Activated CD8-positive, alpha-beta memory T cell treated with anti-CD3 and anti-CD28 coated beads, Interleukin-2, amount 10 ng/mL, durations not matched to agents 7 days and 5 days (primary cell): ENCODE data around the gene F7. TPM values are rescaled to one million over a fixed set of nuclear protein-coding genes. Genes with fewer than 3 reads are reported as not detected.

ENCODE experiments used
- ATAC-seq: fragments of 150-1000 bp; cut with Tn5 transposase; one replicate; pipeline ENCODE4 v1.10.0; 2021; ENCODE audit warnings: moderate library complexity
- CTCF ChIA-PET: fragments of 350-600 bp; sonication (Branson Sonifier 250); formaldehyde crosslinking; loops from one replicate; lab custom pipeline; 2021; ENCODE audit warnings: antibody characterized with exemption; lab: Charles Lee
- DNase-seq: peaks from one replicate; pipeline ENCODE4 v3.0.0-alpha.2; 2020
- H3K27ac Mint-ChIP-seq: one replicate; pipeline ENCODE4 v1.8.0; 2021; ENCODE audit warnings: mild to moderate bottlenecking, mixed read lengths
- H3K27me3 Mint-ChIP-seq: one replicate; pipeline ENCODE4 v1.8.0; 2021; ENCODE audit warnings: mixed read lengths
- H3K36me3 Mint-ChIP-seq: one replicate; pipeline ENCODE4 v1.8.0; 2021; ENCODE audit warnings: mild to moderate bottlenecking, mixed read lengths
- H3K4me1 Mint-ChIP-seq: one replicate; pipeline ENCODE4 v1.8.0; 2021; ENCODE audit warnings: mixed read lengths
- H3K4me3 Mint-ChIP-seq: one replicate; pipeline ENCODE4 v1.8.0; 2021; ENCODE audit warnings: mild to moderate bottlenecking, moderate library complexity, mixed read lengths
- H3K9me3 Mint-ChIP-seq: one replicate; pipeline ENCODE4 v1.8.0; 2022; ENCODE audit warnings: low read depth, mixed read lengths
- total RNA-seq, 2 experiments: library from RNA; stranded (reverse); gene quantifications; one replicate each; pipeline ENCODE4 v1.2.3, GENCODE V29; 2021

F7 gene
- total RNA-seq, 2 experiments from 2014 or later = not detected

DNA sequence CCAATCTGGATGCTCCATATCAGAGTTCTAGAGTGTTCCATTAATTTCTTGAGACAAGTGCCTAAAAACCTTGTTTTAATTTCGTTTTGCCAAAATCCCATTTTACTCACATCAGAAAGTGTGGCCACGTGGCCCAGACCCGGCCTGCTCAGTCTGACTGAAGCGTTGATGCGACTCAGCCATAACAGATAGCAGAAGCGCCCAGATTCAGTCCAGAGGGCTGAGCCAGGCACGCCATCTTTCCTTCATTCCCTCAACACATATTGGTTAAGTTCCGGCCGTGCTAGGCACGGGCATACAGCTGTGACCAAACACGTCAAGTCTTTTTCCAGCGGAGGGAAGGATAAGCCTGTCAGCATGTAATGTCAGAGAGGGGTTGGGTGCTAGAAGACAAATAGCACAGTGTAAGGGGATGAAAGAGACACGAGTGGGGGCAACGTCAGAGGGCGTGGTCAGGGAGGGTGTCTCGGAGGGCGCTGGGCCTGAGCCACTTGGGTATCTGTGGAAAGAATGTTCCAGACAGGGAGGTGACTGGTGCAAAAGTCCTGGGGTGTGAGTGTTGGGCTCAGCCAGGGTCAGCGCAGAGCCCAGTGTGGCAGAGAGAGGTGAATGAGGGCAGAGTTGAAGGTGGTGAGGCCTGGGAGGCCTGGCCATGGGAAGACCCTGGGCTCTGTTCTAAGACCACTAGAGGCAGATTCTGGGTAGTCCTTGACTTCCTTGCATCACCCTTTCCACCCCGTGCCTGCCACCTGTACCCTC, 20.1 kb downstream of the F7 start:
- CTCF ChIA-PET = no interaction called here
- ATAC-seq = no peak
- Mint-ChIP-seq H3K4me1 (no peaks in the 10 kb centered on the region), H3K27ac (no peak overlapping the region), H3K27me3 (peaks cover 24% of the 10 kb centered on the region), H3K36me3 (no peaks in the 10 kb centered on the region), H3K9me3 (no peaks in the 10 kb centered on the region), H3K4me3 (no peak overlapping the region)
- DNase-seq = no peak

DNA sequence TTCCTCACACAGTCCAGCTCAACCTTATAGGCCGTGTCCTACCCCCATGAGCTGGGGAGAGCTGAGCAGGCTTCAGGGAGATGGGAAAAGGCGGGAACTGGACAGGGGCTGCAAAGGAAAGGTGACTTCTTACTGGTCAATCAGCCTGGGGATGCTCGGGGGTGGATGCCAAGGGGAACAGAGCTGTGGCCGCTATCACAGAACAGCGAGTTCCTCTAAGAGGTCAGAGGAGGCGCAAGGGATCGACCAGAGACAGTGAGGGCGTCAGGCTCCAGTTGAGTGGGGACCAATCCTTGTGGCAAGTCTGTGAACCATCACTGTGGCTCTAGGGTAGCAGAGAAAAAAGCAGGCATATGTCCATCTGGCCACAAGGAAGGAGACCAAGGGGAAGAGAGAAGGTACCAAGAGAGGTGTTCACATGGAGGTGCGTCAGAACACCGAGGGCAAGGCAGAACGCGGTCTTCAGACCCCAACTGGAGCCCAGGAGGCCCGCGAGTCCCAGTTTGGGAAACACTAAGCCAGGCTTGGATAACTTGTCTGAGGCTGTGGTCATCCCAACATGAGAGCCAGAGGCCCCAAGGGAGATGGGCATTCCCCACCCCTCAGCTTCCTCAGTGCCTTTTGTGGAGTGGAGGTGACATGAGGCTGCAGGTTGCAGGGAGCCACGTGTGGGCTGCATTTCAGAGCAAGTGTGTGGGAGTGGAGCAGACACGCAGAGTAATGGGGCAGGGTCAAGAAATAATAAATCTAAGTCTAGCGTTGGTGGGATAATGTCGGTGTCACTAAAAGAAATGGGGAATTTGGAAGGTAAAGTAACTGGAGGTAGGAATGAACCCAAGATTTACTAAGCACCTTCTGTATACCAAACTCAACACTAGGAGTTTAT, 20.9 kb downstream of the F7 start:
- CTCF ChIA-PET = interaction anchor here (0.6 kb wide), 1 partner anchor 77 kb away, joined by 3 read pairs; no protein-coding TSS in a partner anchor
- Mint-ChIP-seq H3K27me3 (peaks cover 32% of the 10 kb centered on the region), H3K9me3 (no peaks in the 10 kb centered on the region), H3K4me3 (no peak overlapping the region), H3K27ac (no peak overlapping the region), H3K36me3 (no peaks in the 10 kb centered on the region), H3K4me1 (no peaks in the 10 kb centered on the region)
- ATAC-seq (no peak), DNase-seq (no peak)

- no peaks in the 10 kb centered on the region for H3K9me3 Mint-ChIP-seq
- H3K36me3 Mint-ChIP-seq = no peaks in the 10 kb centered on the region
- no peak overlapping the region for H3K4me3 Mint-ChIP-seq
Observed at GRCh38 chr13:113129480-113129879, 23.9 kb downstream of the F7 start.

GRCh38 chr13:113129921-113130750, 24.5 kb downstream of the F7 start:
- ATAC-seq = peak; percentile 36
- CTCF ChIA-PET = no interaction called here
- peak; percentile 53 for DNase-seq
- no peaks in the 10 kb centered on the region for H3K4me1 Mint-ChIP-seq
- H3K4me3 Mint-ChIP-seq = no peak overlapping the region
- peaks cover 54% of the 10 kb centered on the region for H3K27me3 Mint-ChIP-seq
- no peaks in the 10 kb centered on the region for H3K36me3 Mint-ChIP-seq
- H3K27ac Mint-ChIP-seq = no peak overlapping the region
- H3K9me3 Mint-ChIP-seq = no peaks in the 10 kb centered on the region

More at GRCh38 chr13:113129480-113129879, 23.9 kb downstream of the F7 start:
- no peak for ATAC-seq
- no peak overlapping the region for H3K27ac Mint-ChIP-seq
- peaks cover 54% of the 10 kb centered on the region for H3K27me3 Mint-ChIP-seq
- no peak for DNase-seq
- CTCF ChIA-PET = interaction anchor here (0.6 kb wide), 1 partner anchor 266 kb away, joined by 4 read pairs; no protein-coding TSS in a partner anchor
- H3K4me1 Mint-ChIP-seq = no peaks in the 10 kb centered on the region

DNA sequence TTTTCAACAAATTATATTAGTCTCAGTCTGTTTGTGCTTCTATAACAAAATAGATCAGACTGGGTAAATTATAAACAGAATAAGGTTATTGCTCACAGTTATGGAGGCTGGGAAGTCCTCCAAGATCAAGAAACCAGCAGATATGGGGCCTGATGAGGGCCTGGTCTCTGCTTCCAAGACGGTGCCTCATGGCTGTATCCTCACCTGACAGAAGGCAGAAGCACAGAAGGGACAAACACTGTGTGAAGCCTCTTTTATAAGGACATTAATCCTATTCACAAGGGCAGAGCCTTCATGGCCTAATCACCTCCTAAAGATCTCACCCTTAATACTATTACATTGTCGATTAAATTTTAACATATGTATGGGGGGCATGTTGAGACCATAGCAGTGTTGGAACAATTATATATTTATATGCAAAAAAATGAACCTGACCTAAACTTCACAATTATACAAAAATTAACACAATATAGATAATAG, 29.7 kb downstream of the F7 start:
- Mint-ChIP-seq H3K27ac (no peak overlapping the region), H3K27me3 (peaks cover 53% of the 10 kb centered on the region), H3K4me3 (no peak overlapping the region), H3K36me3 (no peaks in the 10 kb centered on the region), H3K9me3 (no peaks in the 10 kb centered on the region), H3K4me1 (no peaks in the 10 kb centered on the region)
- CTCF ChIA-PET = no interaction called here
- ATAC-seq (no peak), DNase-seq (no peak)

- Mint-ChIP-seq H3K27ac (no peak overlapping the region), H3K27me3 (peaks cover 33% of the 10 kb centered on the region), H3K36me3 (no peaks in the 10 kb centered on the region), H3K4me3 (no peak overlapping the region), H3K9me3 (no peaks in the 10 kb centered on the region), H3K4me1 (no peaks in the 10 kb centered on the region)
- CTCF ChIA-PET = no interaction called here
- ATAC-seq (no peak), DNase-seq (no peak)
Observed at GRCh38 chr13:113137691-113138298, 32.2 kb downstream of the F7 start.

- Mint-ChIP-seq H3K4me1 (no peaks in the 10 kb centered on the region), H3K9me3 (no peaks in the 10 kb centered on the region), H3K27ac (no peak overlapping the region), H3K4me3 (no peak overlapping the region), H3K36me3 (no peaks in the 10 kb centered on the region), H3K27me3 (peaks cover 22% of the 10 kb centered on the region)
- CTCF ChIA-PET = no interaction called here
- DNase-seq (no peak), ATAC-seq (no peak)
Observed at GRCh38 chr13:113138792-113139551, 33.4 kb downstream of the F7 start.

GRCh38 chr13:113139577-113139976, 34.0 kb downstream of the F7 start:
- DNase-seq = no peak
- no peaks in the 10 kb centered on the region for H3K9me3 Mint-ChIP-seq
- no peak overlapping the region for H3K27ac Mint-ChIP-seq
- no peak overlapping the region for H3K4me3 Mint-ChIP-seq
- no peaks in the 10 kb centered on the region for H3K36me3 Mint-ChIP-seq
- H3K27me3 Mint-ChIP-seq = peaks cover 19% of the 10 kb centered on the region
- H3K4me1 Mint-ChIP-seq = no peaks in the 10 kb centered on the region
- no peak for ATAC-seq
- CTCF ChIA-PET = no interaction called here

- ATAC-seq (no peak), DNase-seq (no peak)
- Mint-ChIP-seq H3K27ac (no peak overlapping the region), H3K27me3 (peaks cover 17% of the 10 kb centered on the region), H3K4me1 (no peaks in the 10 kb centered on the region), H3K9me3 (no peaks in the 10 kb centered on the region), H3K36me3 (no peaks in the 10 kb centered on the region), H3K4me3 (no peak overlapping the region)
- CTCF ChIA-PET = interaction anchor here (1.2 kb wide), 1 partner anchor 17 kb away, joined by 3 read pairs; no protein-coding TSS in a partner anchor
Observed at GRCh38 chr13:113140677-113141600, 35.3 kb downstream of the F7 start.

DNA sequence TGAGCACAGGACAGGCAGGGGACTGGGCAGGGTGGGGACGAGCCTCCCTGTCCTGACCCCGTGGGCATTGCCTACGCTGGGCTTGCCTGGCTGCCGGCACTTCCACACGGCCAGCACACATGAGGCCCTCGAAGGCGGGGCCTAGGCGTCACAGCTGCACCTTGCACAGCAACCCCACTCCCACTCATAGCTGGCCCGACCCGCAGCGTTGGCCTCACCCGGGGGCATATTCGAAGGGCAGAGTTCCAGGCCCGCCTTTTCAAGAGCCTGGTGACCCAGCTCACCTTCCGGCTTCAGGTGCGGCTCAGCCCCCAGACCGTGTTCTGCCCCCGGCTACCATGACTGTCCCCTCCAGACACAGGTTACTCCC, 36.0 kb downstream of the F7 start:
- no peak for DNase-seq
- Mint-ChIP-seq H3K9me3 (no peaks in the 10 kb centered on the region), H3K27ac (no peak overlapping the region), H3K4me1 (no peaks in the 10 kb centered on the region), H3K27me3 (peaks cover 15% of the 10 kb centered on the region), H3K36me3 (no peaks in the 10 kb centered on the region), H3K4me3 (no peak overlapping the region)
- CTCF ChIA-PET = interaction anchor here (1.2 kb wide), 1 partner anchor 18 kb away, joined by 3 read pairs; no protein-coding TSS in a partner anchor
- no peak for ATAC-seq

GRCh38 chr13:113142876-113143275, 37.3 kb downstream of the F7 start:
- Mint-ChIP-seq H3K36me3 (no peaks in the 10 kb centered on the region), H3K4me3 (no peak overlapping the region), H3K27me3 (peaks cover 6% of the 10 kb centered on the region), H3K9me3 (no peaks in the 10 kb centered on the region), H3K4me1 (no peaks in the 10 kb centered on the region), H3K27ac (no peak overlapping the region)
- CTCF ChIA-PET = no interaction called here
- DNase-seq (no peak), ATAC-seq (no peak)
